Uterus (tissue), 4 donors: Measurements from ENCODE around the gene MBD3L5. TPM values are rescaled to one million over a fixed set of nuclear protein-coding genes. Genes with fewer than 3 reads are reported as not detected.
A peak's percentile ranks its signal among the peaks of the same experiment; 100 is the strongest.

Experiments used
- DNase-seq, 2 donors: peaks; one replicate each; pipeline ENCODE4 v3.0.0-alpha.2; 2019 to 2020
- H3K27ac ChIP-seq, 2 donors: fragments of 200-600 bp; sonication (generic); 1 replicate in 1 of 2; 2 replicates in 1 of 2; pipeline ENCODE4 v1.5.1; 2016 to 2018
- H3K27me3 ChIP-seq, 2 donors: fragments of 200-600 bp; sonication (generic); one replicate each; pipeline ENCODE4 v1.5.1; 2018 to 2019; ENCODE audit warnings: control low read depth in 1 of 2
- H3K36me3 ChIP-seq, 2 donors: fragments of 200-600 bp; sonication (generic); one replicate each; pipeline ENCODE4 v1.5.1; 2019; ENCODE audit warnings: control low read depth in 1 of 2
- H3K4me1 ChIP-seq, 2 donors: fragments of 200-600 bp; sonication (generic); one replicate each; pipeline ENCODE4 v1.5.1; 2018 to 2019; ENCODE audit warnings: control low read depth in 1 of 2
- H3K4me3 ChIP-seq, 2 donors: fragments of 200-600 bp; sonication (generic); 1 replicate in 1 of 2; 2 replicates in 1 of 2; pipeline ENCODE4 v1.5.1; 2018 to 2019; ENCODE audit warnings: mild to moderate bottlenecking in 1 of 2
- H3K9me3 ChIP-seq, 2 donors: fragments of 200-600 bp; sonication (generic); one replicate each; pipeline ENCODE4 v1.5.1; 2019; ENCODE audit warnings: control low read depth in 1 of 2
- CTCF ChIP-seq, 4 experiments: fragments of 200-600 bp in 2 of 4; fragments of 450-650 bp in 2 of 4; sonication (generic) in 2 of 4; IDR thresholded peaks; one replicate each; pipeline ENCODE4 v1.5.1; 2016 to 2019; ENCODE audit warnings: antibody characterized with exemption in 4 of 4, mild to moderate bottlenecking in 2 of 4, moderate library complexity in 1 of 4
- POLR2A ChIP-seq, 2 donors: fragments of 450-650 bp; IDR thresholded peaks; one replicate each; pipeline ENCODE4 v1.6.1; 2016; ENCODE audit warnings: antibody characterized with exemption in 2 of 2, mild to moderate bottlenecking in 1 of 2, moderate library complexity in 1 of 2
- intact Hi-C: fragments of 100-400 bp; cut with DNase I; formaldehyde crosslinking; loops from one replicate; pipeline ENCODE4 v1.15.1; 2023; ENCODE audit warnings: low total_unique reads
- total RNA-seq, 4 donors: library from RNA; depleted of rRNA in 3 of 4; stranded (reverse); fragments of >200 nt in 3 of 4; gene quantifications; one replicate each; pipeline versions ENCODE4 v1.1.0 to v1.2.4, GENCODE V29; 2014 to 2023
- donor health status: DM: yes; HTN: yes; CAD: no.

The MBD3L5 gene
- total RNA-seq, 4 donors from 2014 or later = not detected

DNA sequence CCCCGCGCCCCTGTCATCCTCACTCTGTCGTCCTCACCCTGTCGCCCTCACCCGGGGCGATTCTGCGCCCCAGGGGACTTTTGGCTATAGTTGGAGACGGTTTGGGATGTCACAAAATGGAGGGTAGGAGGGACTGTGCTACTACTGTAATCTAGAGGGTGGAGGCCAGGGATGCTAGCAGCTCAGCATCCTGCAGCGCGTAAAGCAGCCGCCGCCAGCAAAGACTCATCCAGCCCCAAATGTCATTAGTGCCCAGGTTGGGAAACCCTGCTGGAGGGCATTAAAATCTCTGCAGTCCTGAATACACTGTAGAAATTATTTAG is 39.5 kb downstream of the MBD3L5 start:
- DNase-seq = no peak
- no peaks in the 10 kb centered on the region for H3K36me3 ChIP-seq
- intact Hi-C loops = no loop called here
- H3K4me1 ChIP-seq = no peaks in the 10 kb centered on the region
- TF ChIP-seq POLR2A (IDR thresholded peaks at IDR 0.05) = no peak
- no peak for TF ChIP-seq CTCF (IDR thresholded peaks at IDR 0.05)
- peak overlapping the region; percentile 67 to 91 for H3K4me3 ChIP-seq
- peak overlapping the region; percentile 68 to 82 for H3K27ac ChIP-seq
- H3K27me3 ChIP-seq = no peaks in the 10 kb centered on the region
- H3K9me3 ChIP-seq = no peaks in the 10 kb centered on the region

- intact Hi-C loops = no loop called here
- no peak for DNase-seq
- Histone ChIP-seq H3K4me1 (no peaks in the 10 kb centered on the region), H3K9me3 (peaks cover 0 to 21% of the 10 kb centered on the region in 2 donors), H3K36me3 (no peaks in the 10 kb centered on the region), H3K27ac (no peak overlapping the region), H3K4me3 (no peak overlapping the region), H3K27me3 (no peaks in the 10 kb centered on the region)
- TF ChIP-seq POLR2A (IDR thresholded peaks at IDR 0.05) (no peak), CTCF (IDR thresholded peaks at IDR 0.05) (no peak)
Measured at GRCh38 chr19:7072541-7072940, 42.2 kb downstream of the MBD3L5 start.

DNA sequence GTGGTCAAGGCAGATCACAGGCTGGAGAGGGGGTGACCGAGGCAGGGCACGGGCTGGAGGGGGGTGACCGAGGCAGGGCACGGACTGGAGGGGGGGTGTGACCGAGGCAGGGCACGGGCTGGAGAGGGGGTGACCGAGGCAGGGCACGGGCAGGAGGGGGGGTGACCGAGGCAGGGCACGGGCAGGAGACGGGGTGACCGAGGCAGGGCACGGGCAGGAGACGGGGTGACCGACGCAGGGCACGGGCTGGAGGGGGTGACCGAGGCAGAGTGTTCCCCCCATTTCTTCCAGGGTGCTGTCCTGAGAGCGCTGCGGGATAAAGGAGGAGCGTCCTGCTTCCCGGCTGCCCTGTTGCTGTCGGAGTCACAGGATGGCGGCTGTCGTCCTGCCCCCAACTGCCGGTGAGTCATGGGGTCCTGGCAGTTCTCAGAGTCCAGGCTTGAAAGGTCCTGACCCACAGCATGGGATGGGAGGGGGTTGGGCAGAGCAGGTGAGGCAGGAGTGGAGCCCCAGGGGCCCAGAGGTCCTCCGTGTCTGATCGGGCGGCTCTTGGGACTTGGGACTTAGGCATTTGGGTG is 44.4 kb downstream of the MBD3L5 start:
- no peak overlapping the region for H3K4me3 ChIP-seq
- no peak for DNase-seq
- H3K9me3 ChIP-seq = peaks cover 0 to 43% of the 10 kb centered on the region in 2 donors
- no peaks in the 10 kb centered on the region for H3K36me3 ChIP-seq
- H3K27ac ChIP-seq = no peak overlapping the region
- H3K4me1 ChIP-seq = no peaks in the 10 kb centered on the region
- intact Hi-C loops = no loop called here
- TF ChIP-seq CTCF (IDR thresholded peaks at IDR 0.05) = no peak
- no peak for TF ChIP-seq POLR2A (IDR thresholded peaks at IDR 0.05)
- no peaks in the 10 kb centered on the region for H3K27me3 ChIP-seq

- no peak overlapping the region for H3K27ac ChIP-seq
- no peak for DNase-seq
- intact Hi-C loops = no loop called here
- H3K27me3 ChIP-seq = no peaks in the 10 kb centered on the region
- peaks cover 0 to 56% of the 10 kb centered on the region in 2 donors for H3K9me3 ChIP-seq
- TF ChIP-seq CTCF (IDR thresholded peaks at IDR 0.05) (no peak), POLR2A (IDR thresholded peaks at IDR 0.05) (no peak)
- H3K4me3 ChIP-seq = no peak overlapping the region
- no peaks in the 10 kb centered on the region for H3K36me3 ChIP-seq
- no peaks in the 10 kb centered on the region for H3K4me1 ChIP-seq
Measured at GRCh38 chr19:7076151-7076550, 45.8 kb downstream of the MBD3L5 start.

DNA sequence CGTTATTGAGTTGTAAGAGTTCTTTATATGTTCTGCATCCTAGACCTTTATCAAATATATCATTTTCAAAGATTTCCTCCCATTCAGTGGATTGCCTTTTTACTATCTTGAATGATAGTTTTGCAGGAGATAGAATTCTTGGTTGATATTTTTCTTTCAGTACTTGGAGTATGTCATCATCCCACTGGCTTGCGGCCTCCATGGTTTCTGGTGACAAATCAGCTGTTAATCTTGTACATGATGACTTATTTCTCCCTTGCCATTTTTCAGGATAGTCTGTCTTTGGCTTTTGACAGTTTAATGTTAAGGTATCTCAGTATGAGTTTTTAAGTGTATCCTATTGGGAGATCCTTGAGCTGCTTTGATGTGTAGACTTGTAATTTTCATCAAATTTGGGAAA is 47.6 kb downstream of the MBD3L5 start:
- Histone ChIP-seq H3K4me3 (no peak overlapping the region), H3K27me3 (no peaks in the 10 kb centered on the region), H3K27ac (no peak overlapping the region), H3K9me3 (peaks cover 0 to 75% of the 10 kb centered on the region in 2 donors), H3K36me3 (no peaks in the 10 kb centered on the region), H3K4me1 (no peaks in the 10 kb centered on the region)
- DNase-seq = no peak
- intact Hi-C loops = no loop called here
- TF ChIP-seq CTCF (IDR thresholded peaks at IDR 0.05) = no peak
- no peak for TF ChIP-seq POLR2A (IDR thresholded peaks at IDR 0.05)

Other genes with a start within 250 kb of the MBD3L5 start
- 1 to 10 TPM in 1 of 4 donors, under 1 TPM in 1, not detected in 2; 0.21 to 1.0 TPM for gene ADGRE1, start 143.0 kb upstream of the MBD3L5 start, total RNA-seq
- gene MBD3L2B, start 9.1 kb upstream of the MBD3L5 start, total RNA-seq = not detected
- gene MBD3L4, start 9.6 kb downstream of the MBD3L5 start, total RNA-seq = not detected
- gene MBD3L2, start 18.7 kb downstream of the MBD3L5 start, total RNA-seq = not detected
- gene MBD3L3, start 28.1 kb downstream of the MBD3L5 start, total RNA-seq = not detected
- 10 to 100 TPM in 3 of 4 donors, 1 to 10 TPM in 1; 7.6 to 34.9 (median 15.7) TPM for gene ZNF557, start 39.1 kb downstream of the MBD3L5 start, total RNA-seq